IgD-negative memory B cell (primary cell): Measurements from ENCODE around the gene VEGFB. TPM values are rescaled to one million over a fixed set of nuclear protein-coding genes. Genes with fewer than 3 reads are reported as not detected.

ENCODE experiments used
- H3K27ac Mint-ChIP-seq, 3 donors: one replicate each; pipeline ENCODE4 v1.8.0; 2020 to 2022; ENCODE audit warnings: mild to moderate bottlenecking in 3 of 3, mixed read lengths in 3 of 3, moderate library complexity in 1 of 3
- H3K27me3 Mint-ChIP-seq: one replicate; pipeline ENCODE4 v1.8.0; 2021; ENCODE audit warnings: mixed read lengths
- H3K36me3 Mint-ChIP-seq: one replicate; pipeline ENCODE4 v1.8.0; 2020; ENCODE audit warnings: mild to moderate bottlenecking, mixed read lengths
- H3K4me1 Mint-ChIP-seq, 3 donors: one replicate each; pipeline ENCODE4 v1.8.0; 2020 to 2022; ENCODE audit warnings: mixed read lengths in 3 of 3, mild to moderate bottlenecking in 1 of 3
- H3K4me3 Mint-ChIP-seq, 4 donors: one replicate each; pipeline ENCODE4 v1.8.0; 2020 to 2022; ENCODE audit warnings: mild to moderate bottlenecking in 4 of 4, mixed read lengths in 4 of 4, moderate library complexity in 3 of 4
- H3K9me3 Mint-ChIP-seq, 3 donors: one replicate each; pipeline ENCODE4 v1.8.0; 2020 to 2021; ENCODE audit warnings: mixed read lengths in 3 of 3, mild to moderate bottlenecking in 1 of 3
- polyA plus RNA-seq: library from polyadenylated mRNA; unstranded; fragments of 300-500 nt; fragmentation: Illumina TruSeq; gene quantifications from one replicate; pipeline ENCODE4 v1.2.3, GENCODE V29; 2021

VEGFB gene
- polyA plus RNA-seq: 34.8 TPM

DNA sequence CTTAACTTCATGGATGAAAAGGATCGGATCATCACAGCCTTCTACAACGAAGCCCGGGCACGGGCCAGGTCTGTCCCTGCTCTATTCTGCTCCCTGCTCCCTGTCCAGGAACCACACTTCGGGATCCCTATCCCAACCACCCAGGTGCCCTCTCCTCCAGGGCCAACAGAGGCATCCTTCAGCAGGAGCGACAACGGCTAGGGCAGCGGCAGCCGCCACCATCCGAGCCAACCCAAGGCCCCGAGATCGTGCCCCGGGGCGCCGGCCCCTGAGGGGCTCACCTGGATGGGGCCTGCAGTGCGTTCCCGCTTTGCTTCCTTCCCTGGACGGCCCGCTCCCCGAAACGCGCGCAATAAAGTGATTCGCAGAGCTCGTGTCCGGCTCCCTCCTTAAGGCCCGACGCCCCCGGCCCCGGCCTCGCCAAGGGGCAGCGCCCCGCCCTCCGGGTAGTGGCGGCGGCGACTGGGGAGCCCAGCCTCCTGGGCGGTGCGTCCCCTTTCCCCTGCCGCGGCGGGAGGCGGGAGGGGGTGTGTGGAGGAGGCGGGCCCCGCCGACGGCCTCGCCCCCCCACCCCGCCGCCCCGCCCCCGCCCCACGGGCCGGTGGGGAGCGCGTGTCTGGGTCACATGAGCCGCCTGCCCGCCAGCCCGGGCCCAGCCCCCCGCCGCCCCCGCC, at the start of gene VEGFB:
Gene VEGFB, plus strand, starts transcription at position 672 of the 674 bp plus-strand sequence. CDS start 250 bp downstream, outside the sequence.
- peak within 1 kb of the TSS; percentile 88 to 100 (median 93) for H3K27ac Mint-ChIP-seq
- H3K9me3 Mint-ChIP-seq: no peaks in the 10 kb centered on the region
- H3K4me1 Mint-ChIP-seq: peaks cover 35 to 47% (median 38%) of the 10 kb centered on the region in 3 donors
- peaks cover 3% of the 10 kb centered on the region for H3K36me3 Mint-ChIP-seq
- H3K27me3 Mint-ChIP-seq: no peaks in the 10 kb centered on the region
- H3K4me3 Mint-ChIP-seq: peak within 1 kb of the TSS; percentile 92 to 98 (median 96)

GRCh38 chr11:64185175-64185692, 49.1 kb upstream of the VEGFB start:
- H3K36me3 Mint-ChIP-seq: no peaks in the 10 kb centered on the region
- H3K4me3 Mint-ChIP-seq: peak overlapping the region; percentile 85 to 98 (median 98)
- peak overlapping the region; percentile 75 to 96 (median 81) for H3K27ac Mint-ChIP-seq
- no peaks in the 10 kb centered on the region for H3K9me3 Mint-ChIP-seq
- no peaks in the 10 kb centered on the region for H3K27me3 Mint-ChIP-seq
- peaks cover 11 to 30% (median 29%) of the 10 kb centered on the region in 3 donors for H3K4me1 Mint-ChIP-seq

- H3K27me3 Mint-ChIP-seq: no peaks in the 10 kb centered on the region
- H3K36me3 Mint-ChIP-seq: no peaks in the 10 kb centered on the region
- H3K4me3 Mint-ChIP-seq: peak within 1 kb of the TSS; percentile 85 to 98 (median 98)
- peak within 1 kb of the TSS; percentile 75 to 96 (median 81) for H3K27ac Mint-ChIP-seq
- H3K4me1 Mint-ChIP-seq: peaks cover 11 to 32% (median 30%) of the 10 kb centered on the region in 3 donors
- no peaks in the 10 kb centered on the region for H3K9me3 Mint-ChIP-seq
Observed at GRCh38 chr11:64185693-64186491, 48.5 kb upstream of the VEGFB start, which contains the start of gene STIP1. TSS of gene STIP1 (plus strand) at chr11:64186171. CDS start at chr11:64186262, 91 bp downstream.

GRCh38 chr11:64186492-64187165, 47.8 kb upstream of the VEGFB start:
- Mint-ChIP-seq H3K9me3 (no peaks in the 10 kb centered on the region), H3K36me3 (no peaks in the 10 kb centered on the region), H3K27me3 (no peaks in the 10 kb centered on the region), H3K4me1 (peaks cover 11 to 29% (median 24%) of the 10 kb centered on the region in 3 donors), H3K27ac (peak overlapping the region in 1 of 3 donors; percentile 81), H3K4me3 (no peak overlapping the region)

DNA sequence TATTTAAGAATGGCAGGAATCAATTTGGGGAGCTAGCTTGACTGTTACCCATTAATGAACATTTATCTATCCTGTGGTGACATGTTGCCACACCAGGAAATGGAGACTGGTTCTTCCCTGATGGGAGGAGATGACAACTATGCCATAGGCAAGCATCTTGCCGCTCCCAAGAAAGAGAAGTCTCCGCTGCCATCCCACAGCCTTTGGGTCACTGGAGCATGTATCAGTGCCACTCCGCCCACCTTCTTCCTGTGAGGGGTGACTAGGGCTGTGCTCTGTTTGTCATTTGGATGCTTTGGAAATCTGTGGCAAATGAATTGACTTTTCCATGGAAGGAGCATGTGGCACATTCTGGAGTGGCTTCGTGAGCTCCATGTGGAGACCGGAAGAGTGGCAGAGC, 42.0 kb upstream of the VEGFB start:
- Mint-ChIP-seq H3K4me1 (peaks cover 0 to 14% (median 9%) of the 10 kb centered on the region in 3 donors), H3K4me3 (no peak overlapping the region), H3K27me3 (no peaks in the 10 kb centered on the region), H3K36me3 (no peaks in the 10 kb centered on the region), H3K27ac (peak overlapping the region in 1 of 3 donors; percentile 78), H3K9me3 (no peaks in the 10 kb centered on the region)

- peak overlapping the region in 1 of 4 donors; percentile 28 for H3K4me3 Mint-ChIP-seq
- H3K36me3 Mint-ChIP-seq: no peaks in the 10 kb centered on the region
- H3K27ac Mint-ChIP-seq: no peak overlapping the region
- H3K27me3 Mint-ChIP-seq: no peaks in the 10 kb centered on the region
- no peaks in the 10 kb centered on the region for H3K9me3 Mint-ChIP-seq
- H3K4me1 Mint-ChIP-seq: peaks cover 0 to 4% (median 2%) of the 10 kb centered on the region in 3 donors
Observed at GRCh38 chr11:64196626-64197025, 37.8 kb upstream of the VEGFB start.

GRCh38 chr11:64198511-64198910, 35.9 kb upstream of the VEGFB start:
- Mint-ChIP-seq H3K9me3 (no peaks in the 10 kb centered on the region), H3K27ac (no peak overlapping the region), H3K4me1 (peaks cover 0 to 3% (median 0%) of the 10 kb centered on the region in 3 donors), H3K27me3 (no peaks in the 10 kb centered on the region), H3K36me3 (peaks cover 2% of the 10 kb centered on the region), H3K4me3 (no peak overlapping the region)

DNA sequence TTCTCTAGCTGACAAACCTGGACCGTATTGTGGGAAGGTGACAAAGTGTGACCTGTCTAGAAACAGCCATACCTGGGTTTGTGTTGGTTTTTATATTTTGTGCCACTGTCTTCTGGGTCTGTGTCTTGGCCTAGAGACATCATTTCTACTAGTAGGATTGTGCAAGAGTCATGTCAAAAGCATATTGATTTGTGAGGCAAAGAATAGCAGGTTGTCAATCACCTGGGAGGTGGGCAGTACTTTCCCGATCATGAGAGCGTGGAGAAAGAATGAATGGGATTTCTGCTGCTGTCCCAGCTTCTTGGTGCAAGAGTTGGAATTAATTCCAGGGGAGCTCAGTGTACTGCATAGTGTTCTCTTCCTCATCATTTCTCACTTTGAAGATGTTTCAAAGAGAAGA, 32.8 kb upstream of the VEGFB start:
- H3K36me3 Mint-ChIP-seq: peaks cover 5% of the 10 kb centered on the region
- H3K4me1 Mint-ChIP-seq: peaks cover 13 to 16% (median 15%) of the 10 kb centered on the region in 3 donors
- H3K9me3 Mint-ChIP-seq: no peaks in the 10 kb centered on the region
- peak overlapping the region in 1 of 3 donors; percentile 6 for H3K27ac Mint-ChIP-seq
- H3K4me3 Mint-ChIP-seq: peak overlapping the region in 1 of 4 donors; percentile 3
- H3K27me3 Mint-ChIP-seq: no peaks in the 10 kb centered on the region

GRCh38 chr11:64202992-64203391, 31.4 kb upstream of the VEGFB start:
- H3K27ac Mint-ChIP-seq: peak overlapping the region in 1 of 3 donors; percentile 46
- peaks cover 5% of the 10 kb centered on the region for H3K36me3 Mint-ChIP-seq
- H3K27me3 Mint-ChIP-seq: no peaks in the 10 kb centered on the region
- no peaks in the 10 kb centered on the region for H3K9me3 Mint-ChIP-seq
- H3K4me3 Mint-ChIP-seq: peak overlapping the region in 2 of 4 donors; percentile 38 to 84
- H3K4me1 Mint-ChIP-seq: peaks cover 13 to 19% (median 17%) of the 10 kb centered on the region in 3 donors

GRCh38 chr11:64203421-64204079, 30.8 kb upstream of the VEGFB start:
- H3K36me3 Mint-ChIP-seq: peaks cover 5% of the 10 kb centered on the region
- H3K4me1 Mint-ChIP-seq: peaks cover 13 to 19% (median 17%) of the 10 kb centered on the region in 3 donors
- H3K9me3 Mint-ChIP-seq: no peaks in the 10 kb centered on the region
- no peak overlapping the region for H3K27ac Mint-ChIP-seq
- peak overlapping the region in 2 of 4 donors; percentile 38 to 84 for H3K4me3 Mint-ChIP-seq
- no peaks in the 10 kb centered on the region for H3K27me3 Mint-ChIP-seq

DNA sequence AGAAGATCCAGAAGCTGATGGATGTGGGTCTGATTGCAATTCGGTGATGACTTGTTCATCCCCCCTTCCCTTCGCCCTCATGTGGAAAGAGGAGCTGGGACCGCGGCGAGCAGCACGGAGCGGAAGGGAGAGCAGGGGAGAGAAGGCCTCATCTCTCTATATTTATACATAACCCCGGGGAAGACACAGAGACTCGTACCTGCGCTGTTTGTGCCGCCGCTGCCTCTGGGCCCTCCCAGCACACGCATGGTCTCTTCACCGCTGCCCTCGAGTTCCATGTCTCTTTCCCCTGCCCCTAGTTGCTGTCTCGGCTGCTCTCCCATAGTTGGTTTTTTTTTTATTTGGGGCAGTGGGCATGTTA, 30.3 kb upstream of the VEGFB start:
- no peaks in the 10 kb centered on the region for H3K27me3 Mint-ChIP-seq
- H3K4me3 Mint-ChIP-seq: no peak overlapping the region
- H3K4me1 Mint-ChIP-seq: peaks cover 13 to 23% (median 22%) of the 10 kb centered on the region in 3 donors
- H3K9me3 Mint-ChIP-seq: no peaks in the 10 kb centered on the region
- H3K27ac Mint-ChIP-seq: no peak overlapping the region
- H3K36me3 Mint-ChIP-seq: peaks cover 5% of the 10 kb centered on the region

- peaks cover 5% of the 10 kb centered on the region for H3K36me3 Mint-ChIP-seq
- H3K9me3 Mint-ChIP-seq: no peaks in the 10 kb centered on the region
- H3K27me3 Mint-ChIP-seq: no peaks in the 10 kb centered on the region
- H3K4me1 Mint-ChIP-seq: peaks cover 13 to 23% (median 22%) of the 10 kb centered on the region in 3 donors
- H3K27ac Mint-ChIP-seq: peak overlapping the region in 2 of 3 donors; percentile 55 to 95
- peak overlapping the region in 3 of 4 donors; percentile 72 to 83 (median 80) for H3K4me3 Mint-ChIP-seq
Observed at GRCh38 chr11:64204464-64204989, 29.9 kb upstream of the VEGFB start.

GRCh38 chr11:64206457-64207255, 27.7 kb upstream of the VEGFB start, which contains the start of gene FERMT3:
TSS of gene FERMT3 (plus strand) at chr11:64206721. CDS start at chr11:64207365, 644 bp downstream.
- Mint-ChIP-seq H3K4me1 (peaks cover 13 to 23% (median 23%) of the 10 kb centered on the region in 3 donors), H3K36me3 (peaks cover 5% of the 10 kb centered on the region), H3K9me3 (no peaks in the 10 kb centered on the region), H3K4me3 (peak within 1 kb of the TSS; percentile 88 to 97 (median 94)), H3K27ac (peak within 1 kb of the TSS; percentile 88 to 98 (median 91)), H3K27me3 (no peaks in the 10 kb centered on the region)
